ENCODE data around the gene LIN7A. TPM values are rescaled to one million over a fixed set of nuclear protein-coding genes. Genes with fewer than 3 reads are reported as not detected.

The LIN7A gene
- 0.18 to 0.62 TPM (median 0.46 TPM) in 5 replicates for total RNA-seq (2022; extraction: Qiagen RNA extraction; ENCODE audit: low read depth)

GRCh38 chr12:80937391-80938238 lies at the start of gene LIN7A:
TSS of gene LIN7A (minus strand) at chr12:80937934. CDS start at chr12:80937722, 212 bp downstream.

Other genes with a start within 250 kb of the LIN7A start
- not detected in 5 replicates for gene MYF6, start 230.3 kb downstream of the LIN7A start, total RNA-seq (2022; extraction: Qiagen RNA extraction; ENCODE audit: low read depth)
- not detected in 5 replicates for gene MYF5, start 221.0 kb downstream of the LIN7A start, total RNA-seq (2022; extraction: Qiagen RNA extraction; ENCODE audit: low read depth)
- gene ACSS3, start 140.1 kb upstream of the LIN7A start, total RNA-seq (2022; extraction: Qiagen RNA extraction; ENCODE audit: low read depth), result 0.03 to 0.07 TPM in 2 of 5 replicates, not detected in the others